GM12878 (cell line): ENCODE measurements around the gene TUBD1. TPM values are rescaled to one million over a fixed set of nuclear protein-coding genes. Genes with fewer than 3 reads are reported as not detected.

Source experiments
- ATAC-seq: fragments of 200-7000 bp; cut with Tn5 transposase; 3 replicates; pipeline ENCODE4 v1.9.1; 2020; ENCODE audit warnings: mild to moderate bottlenecking, moderate library complexity
- BruUV-seq: library from RNA; stranded (reverse); fragments of 400-500 nt; replicated peaks from 2 replicates; lab custom pipeline; 2021; lab: Mats Ljungman, UMichigan
- CTCF ChIA-PET: fragments of 300-600 bp; sonication (Branson Sonifier 250); formaldehyde crosslinking; extraction: SDS; loops from one replicate; lab custom pipeline; 2021; ENCODE audit warnings: inconsistent platforms; lab: Yijun Ruan, JAX
- POLR2A ChIA-PET: fragments of 350-600 bp; formaldehyde crosslinking; extraction: SDS; loops from one replicate; lab custom pipeline; 2021; ENCODE audit warnings: inconsistent platforms; lab: Charles Lee
- RAD21 ChIA-PET: fragments of 300-600 bp; sonication (Branson Sonifier 250); formaldehyde crosslinking; loops from one replicate; lab custom pipeline; 2023; ENCODE audit warnings: antibody characterized with exemption; ENCODE audit not compliant: unreplicated experiment; lab: Charles Lee
- SMC1A ChIA-PET: fragments of 300-600 bp; sonication (Branson Sonifier 250); formaldehyde crosslinking; loops from one replicate; lab custom pipeline; 2023; ENCODE audit not compliant: unreplicated experiment, uncharacterized antibody; lab: Charles Lee
- DNase-seq: peaks from one replicate; pipeline ENCODE4 v3.0.0-alpha.2; 2011; ENCODE audit warnings: low read depth, low spot score
- FAIRE-seq: peaks from 3 replicates; lab custom pipeline; 2011; peaks lifted over from hg19 to GRCh38; lab: Jason Lieb, UNC
- H2AFZ ChIP-seq: 2 replicates; pipeline ENCODE4 v1.6.0; 2011; ENCODE audit warnings: low read depth, low read length, control low read depth; ENCODE audit not compliant: control insufficient read depth
- H3K27ac ChIP-seq: 2 replicates; pipeline ENCODE4 v1.5.1; 2011; ENCODE audit warnings: control low read depth; ENCODE audit not compliant: control insufficient read depth, insufficient read depth
- H3K27me3 ChIP-seq, 2 experiments: replicated peaks in 1 of 2; 2 replicates each; pipeline versions ENCODE4 v1.6.0 to v1.6.1; 2011; ENCODE audit warnings: low read length in 1 of 2; ENCODE audit not compliant: control insufficient read depth in 2 of 2, insufficient read depth in 2 of 2
- H3K36me3 ChIP-seq, 2 experiments: 2 replicates each; pipeline ENCODE4 v1.5.1; 2011; ENCODE audit warnings: low read length in 1 of 2; ENCODE audit not compliant: control insufficient read depth in 2 of 2, insufficient read depth in 2 of 2
- H3K4me1 ChIP-seq: 2 replicates; pipeline ENCODE4 v1.6.1; 2011; ENCODE audit warnings: mild to moderate bottlenecking, low read length, moderate library complexity, mixed read lengths; ENCODE audit not compliant: control insufficient read depth, insufficient read depth
- H3K4me2 ChIP-seq: 2 replicates; pipeline ENCODE4 v1.6.0; 2011; ENCODE audit warnings: control low read depth; ENCODE audit not compliant: control insufficient read depth, insufficient read depth
- H3K4me3 ChIP-seq: fragments of 200-600 bp; sonication (generic); 2 replicates; pipeline ENCODE4 v1.5.1; 2016
- H3K79me2 ChIP-seq: 2 replicates; pipeline ENCODE4 v1.6.0; 2011; ENCODE audit warnings: low read length; ENCODE audit not compliant: control insufficient read depth, insufficient read depth
- H3K9ac ChIP-seq: 2 replicates; pipeline ENCODE4 v1.8.0; 2011; ENCODE audit warnings: low read length, control low read depth, mixed read lengths; ENCODE audit not compliant: control insufficient read depth, insufficient read depth
- H3K9me3 ChIP-seq: replicated peaks from 3 replicates; pipeline ENCODE4 v1.5.1; 2011; ENCODE audit warnings: mild to moderate bottlenecking, low read length; ENCODE audit not compliant: control insufficient read depth, insufficient read depth
- H4K20me1 ChIP-seq: 2 replicates; pipeline ENCODE4 v1.6.0; 2011; ENCODE audit not compliant: control insufficient read depth, insufficient read depth
- HDGF ChIP-seq: fragments of 450-650 bp; IDR thresholded peaks from 2 replicates; pipeline ENCODE4 v1.6.1; 2016; ENCODE audit warnings: antibody characterized with exemption
- MXI1 ChIP-seq: fragments of 150-350 bp; IDR thresholded peaks from 2 replicates; pipeline ENCODE4 v1.6.1; 2011; ENCODE audit warnings: low read depth, mild to moderate bottlenecking, inconsistent platforms, low read length, improper control_type of control experiment
- NFXL1 ChIP-seq: fragments of 450-650 bp; IDR thresholded peaks from 2 replicates; pipeline ENCODE4 v1.6.1; 2017; ENCODE audit warnings: antibody characterized with exemption, mild to moderate bottlenecking, borderline replicate concordance
- RELA ChIP-seq: fragments of 450-650 bp; IDR thresholded peaks from 2 replicates; pipeline ENCODE4 v1.8.0; 2014; ENCODE audit warnings: borderline replicate concordance; ENCODE audit not compliant: partially characterized antibody
- RFX5 ChIP-seq: IDR thresholded peaks from 2 replicates; pipeline ENCODE4 v1.6.1; 2011; ENCODE audit warnings: low read depth, low read length, improper control_type of control experiment
- SREBF1 ChIP-seq: IDR thresholded peaks from 2 replicates; pipeline ENCODE4 v1.6.1; 2012; ENCODE audit warnings: mild to moderate bottlenecking, low read length
- WGBS: methylation state at CpG from one replicate; pipeline ENCODE4 v1.1.6; 2016; ENCODE audit warnings: low lambda C conversion rate; ENCODE audit not compliant: insufficient replicate concordance, insufficient coverage; ENCODE audit errors: missing lambda C conversion rate; 5-methylcytosine and 5-hydroxymethylcytosine counted together
- in situ Hi-C: fragments of 300-500 bp; cut with MboI; formaldehyde crosslinking; loops from 9 replicates; pipeline ENCODE4 v1.14.3; 2018; ENCODE audit warnings: mixed read lengths
- intact Hi-C: fragments of 100-400 bp; cut with micrococcal nuclease; formaldehyde crosslinking; loops from one replicate; pipeline ENCODE4 v1.14.2; 2022; ENCODE audit not compliant: unreplicated experiment
- polyA plus RNA-seq, 11 experiments: library from polyadenylated mRNA; depleted of rRNA in 4 of 11; unstranded in 6 of 11; stranded (reverse) in 5 of 11; fragments of >200 nt; fragmentation: Nextera tagmentation in 4 of 11; fragmentation: Illumina TruSeq in 1 of 11; extraction: Ambion mirVana in 4 of 11; extraction: Trizol in 1 of 11; gene quantifications; 1 replicate in 1 of 11; 2 replicates in 10 of 11; pipeline versions ENCODE4 v1.2.1 to v1.2.3, GENCODE V29; 2011 to 2016; ENCODE audit warnings: inconsistent platforms in 2 of 11, missing spikeins in 2 of 11, low read depth in 1 of 11
- total RNA-seq, 4 experiments: library from RNA; depleted of rRNA in 3 of 4; stranded (reverse); fragments of >200 nt in 3 of 4; fragmentation: Illumina TruSeq in 1 of 4; extraction: Trizol in 1 of 4; gene quantifications; 2 replicates each; pipeline versions ENCODE4 v1.2.1 to v1.2.3, GENCODE V29; 2013 to 2021

Gene TUBD1
- total and polyA plus RNA-seq, 10 of the 15 experiments (the other 5 are each of a cell fraction or from before 2014, with no cell fraction given): 5.3 to 10.8 (median 8.3) TPM

DNA sequence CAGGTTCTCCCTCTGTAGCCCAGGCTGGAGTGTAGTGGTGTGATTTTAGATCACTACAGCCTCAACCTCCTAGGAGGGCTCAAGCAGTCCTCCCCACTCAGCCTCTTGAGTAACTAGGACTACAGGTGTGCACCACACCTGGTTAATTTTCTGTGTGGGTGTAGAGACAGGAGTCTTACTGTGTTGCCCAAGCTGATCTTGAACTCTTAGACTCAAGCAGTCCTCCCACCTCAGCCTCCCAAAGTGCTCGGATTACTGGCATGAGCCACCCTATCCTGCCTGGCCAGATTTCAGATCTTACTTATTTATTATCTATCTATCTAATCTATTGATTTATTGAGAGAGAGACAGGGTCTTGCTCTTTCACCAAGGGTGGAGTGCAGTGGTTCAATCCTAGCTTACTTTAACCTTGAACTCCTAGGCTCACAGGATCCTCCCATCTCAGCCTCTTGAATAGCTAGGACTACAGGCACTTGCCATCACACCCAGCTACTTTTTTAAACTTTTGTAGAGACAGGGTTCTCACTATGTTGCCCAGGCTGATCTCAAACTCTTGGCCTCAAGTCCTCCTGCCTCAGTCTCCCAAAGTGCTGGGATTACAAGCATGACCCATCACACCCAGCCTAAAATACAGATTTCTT is 61.8 kb downstream of the TUBD1 start:
- ChIA-PET POLR2A (interaction anchor here (0.5 to 12.0 kb wide), 8 partner anchors 12 to 210 kb away, joined by 3 to 332 read pairs (median 6); no protein-coding TSS in a partner anchor), CTCF (interaction anchor here (0.5 to 7.9 kb wide), 10 partner anchors 15 to 395 kb away, joined by 3 to 75 read pairs (median 7); no protein-coding TSS in a partner anchor)
- in situ Hi-C loops: loop anchor here (10.0 kb wide), 1 partner anchor 1496 kb away; no protein-coding TSS in a partner anchor
- no peak for ATAC-seq
- intact Hi-C loops: no loop called here
- Histone ChIP-seq H3K4me1 (peaks cover 86% of the 10 kb centered on the region), H4K20me1 (no peaks in the 10 kb centered on the region), H3K27me3 (no peaks in the 10 kb centered on the region), H3K9me3 (no peaks in the 10 kb centered on the region), H3K4me2 (peak overlapping the region; percentile 31), H3K79me2 (peaks cover 49% of the 10 kb centered on the region)
- no TSS peak for BruUV-seq
- no peak for FAIRE-seq
- TF ChIP-seq RFX5 (no peak), RELA (no peak), NFXL1 (peak; percentile 47; the same call in 1 of the 2 replicates), HDGF (no peak), MXI1 (no peak), SREBF1 (no peak)
- TF ChIP-seq, all 136 proteins: peak for 1
- ChIA-PET RAD21 (interaction anchor here (0.8 to 11.5 kb wide), 8 partner anchors 10 to 78 kb away, joined by 3 to 223 read pairs (median 28); no protein-coding TSS in a partner anchor), SMC1A (interaction anchor here (1.0 to 15.2 kb wide), 13 partner anchors 8 to 79 kb away, joined by 3 to 250 read pairs (median 9); no protein-coding TSS in a partner anchor)
- DNase-seq: no peak
- Histone ChIP-seq H2AFZ (no peak overlapping the region), H3K9ac (peak overlapping the region; percentile 26), H3K27ac (peak overlapping the region; percentile 98), H3K36me3 (no peaks in the 10 kb centered on the region), H3K4me3 (no peak overlapping the region)
- 89% methylated on average over 1 of the region's 1 CpG for WGBS
